HG03442 (cell line): ENCODE data around the gene CNST.
A peak's percentile ranks its signal among the peaks of the same experiment; 100 is the strongest.
"Not testable (repeated sequence)": the region's sequence is repeated elsewhere in the genome, so short reads cannot be mapped to it uniquely, and the experiment has no call there.

Experiments used
- ATAC-seq: cut with Tn5 transposase; IDR thresholded peaks from one replicate; pipeline ENCODE4 v1.9.1; 2021; ENCODE audit warnings: mild to moderate bottlenecking, moderate library complexity; ENCODE audit not compliant: unreplicated experiment

The CNST gene

DNA sequence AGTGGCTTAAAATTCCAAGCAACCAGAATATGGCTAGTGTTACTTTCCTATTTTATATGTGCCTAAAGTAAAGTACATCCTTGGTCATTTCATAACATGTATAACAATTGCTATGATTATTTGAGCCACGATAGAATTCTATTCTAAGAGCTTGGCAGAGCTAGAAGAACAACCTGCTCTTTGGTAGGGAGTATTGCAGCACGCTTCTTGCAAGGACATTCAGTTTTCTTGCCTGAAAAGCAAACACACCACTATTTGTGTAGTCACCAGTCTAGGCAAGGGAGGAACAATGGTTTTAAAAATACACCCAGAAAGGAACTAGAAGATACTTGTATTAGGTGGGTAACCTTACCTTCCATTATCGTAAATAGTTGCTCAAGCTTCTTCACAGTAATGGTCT, 51.5 kb downstream of the CNST start:
- no peak for ATAC-seq

- no peak for ATAC-seq
These were observed 52.1 kb downstream of the CNST start for GRCh38 chr1:246618240-246618808.

DNA sequence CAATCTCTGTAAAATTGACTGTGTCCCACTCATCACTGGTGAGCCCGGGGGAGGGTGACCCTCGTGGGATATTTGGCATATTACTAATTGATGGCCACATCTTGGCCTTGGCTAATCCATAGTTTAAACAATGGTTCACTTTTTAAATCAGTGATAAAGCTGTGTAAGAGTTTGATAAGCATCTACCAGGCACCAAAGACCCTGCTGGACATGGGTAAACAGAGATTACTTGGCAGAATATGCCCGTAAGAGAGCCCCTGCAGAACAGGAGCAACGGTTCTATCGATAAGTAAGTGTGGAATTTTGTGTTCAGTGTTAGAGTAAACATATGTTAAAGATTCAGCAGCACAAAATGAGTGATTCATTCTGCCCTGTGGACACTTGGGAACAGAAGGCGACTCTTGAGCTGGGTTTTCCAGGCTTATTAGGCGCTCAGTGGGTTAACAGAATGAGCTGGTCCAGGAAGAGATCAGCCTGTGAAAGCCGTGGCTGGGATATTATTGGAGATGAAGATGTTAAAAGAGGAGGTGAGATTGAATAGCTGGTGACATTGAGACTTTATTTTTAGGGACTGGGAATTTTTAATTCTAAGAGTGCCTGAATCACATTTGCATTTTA, 55.9 kb downstream of the CNST start:
- ATAC-seq, result no peak

- no peak for ATAC-seq
These were observed 57.8 kb downstream of the CNST start for GRCh38 chr1:246624091-246624490.

DNA sequence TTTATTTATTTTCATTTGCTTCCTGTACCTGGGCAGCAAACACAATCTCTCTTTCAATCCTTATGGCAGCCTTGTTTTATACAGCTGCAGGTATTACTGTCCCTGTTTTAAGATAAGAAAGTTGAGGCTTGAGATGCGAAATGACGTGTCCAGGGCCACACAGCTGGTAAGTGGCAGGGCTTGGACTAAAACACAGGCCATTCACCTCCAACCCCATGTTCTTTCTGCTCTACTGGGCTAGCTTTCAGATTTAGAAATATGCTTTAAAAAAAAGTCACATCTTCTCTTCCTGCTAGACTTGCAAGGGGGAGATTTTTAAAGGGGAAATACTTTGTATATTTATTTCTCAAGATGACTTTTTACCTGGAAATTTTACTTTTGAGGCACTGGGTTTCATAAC, 62.8 kb downstream of the CNST start:
- peak; percentile 91 for ATAC-seq

DNA sequence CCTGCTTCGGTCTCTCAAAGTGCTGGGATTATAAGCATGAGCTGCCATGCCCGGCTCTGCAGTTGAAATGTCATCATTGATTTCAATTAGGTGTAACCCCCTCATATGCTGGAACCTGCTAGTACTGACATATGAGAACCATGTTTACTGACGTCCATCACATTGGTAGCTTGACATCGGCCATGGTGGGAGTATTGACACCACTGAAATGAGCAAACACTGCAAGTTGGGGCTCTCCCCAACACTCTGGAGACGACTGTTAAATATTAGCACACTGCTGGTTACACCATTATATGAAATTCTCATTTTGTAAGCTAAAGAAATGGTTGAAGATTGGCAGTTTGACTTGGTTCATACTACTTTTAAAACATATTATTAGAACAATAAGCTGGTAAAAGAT, 63.7 kb downstream of the CNST start:
- ATAC-seq, result peak; percentile 39

DNA sequence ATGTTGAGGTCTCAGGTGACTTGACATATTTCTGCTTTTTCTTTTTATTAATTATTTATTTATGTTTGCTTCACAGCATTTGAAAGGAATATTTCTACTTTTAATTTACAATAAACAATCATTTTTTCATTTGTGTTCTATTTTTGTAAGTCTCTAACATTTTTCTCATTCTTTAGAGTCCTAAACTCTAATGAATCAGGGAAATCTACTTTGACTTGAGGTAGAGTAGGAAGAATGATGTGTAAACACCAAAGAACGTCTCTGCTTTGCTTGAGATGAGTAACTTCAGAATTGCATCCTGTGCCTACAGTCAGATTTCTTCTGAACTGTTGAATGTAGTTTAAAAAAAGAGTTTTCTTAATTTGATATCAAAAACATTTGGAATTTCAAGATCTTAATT, 65.2 kb downstream of the CNST start:
- no peak for ATAC-seq

GRCh38 chr1:246632281-246633168, 66.3 kb downstream of the CNST start:
- no peak for ATAC-seq

DNA sequence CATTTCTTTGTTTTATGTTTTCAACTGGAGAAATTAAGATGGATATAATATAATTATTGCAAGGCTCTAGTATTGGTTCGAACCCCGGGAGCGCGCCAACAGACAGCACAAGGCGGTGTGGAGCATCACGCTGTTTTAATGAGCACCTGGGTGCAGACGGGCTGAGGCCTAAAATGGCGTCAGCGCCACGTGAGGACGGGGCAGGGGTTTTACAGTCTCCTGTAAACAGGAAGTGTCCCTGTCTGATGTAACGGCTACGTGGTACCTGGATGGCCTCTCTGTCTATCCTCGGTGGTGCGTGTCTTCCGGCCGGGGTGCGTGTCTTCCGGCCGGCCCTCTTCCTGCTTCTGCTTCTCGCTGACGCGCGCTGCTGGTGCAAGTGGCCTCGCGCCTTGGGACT, 68.4 kb downstream of the CNST start:
- ATAC-seq, result not testable (repeated sequence)

GRCh38 chr1:246638941-246639655, 72.8 kb downstream of the CNST start:
- no peak for ATAC-seq

DNA sequence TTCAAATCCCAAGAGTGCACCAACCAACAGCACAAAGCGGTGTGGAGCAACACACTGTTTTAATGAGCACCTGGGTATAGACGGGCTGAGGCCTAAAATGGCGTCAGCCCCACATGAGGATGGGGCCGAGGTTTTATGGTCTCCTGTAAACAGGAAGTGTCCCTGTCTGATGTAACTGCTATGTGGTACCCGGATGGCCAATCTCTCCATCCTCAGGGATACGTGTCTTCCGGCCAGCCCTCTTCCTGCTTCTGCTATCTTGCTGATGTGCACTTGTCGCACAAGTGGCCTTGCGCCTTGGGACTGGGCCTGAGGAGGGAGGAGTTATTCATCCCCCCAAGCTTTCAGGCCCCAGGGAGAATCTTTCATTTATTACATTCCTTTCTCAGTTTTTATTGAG, 73.5 kb downstream of the CNST start:
- no peak for ATAC-seq

GRCh38 chr1:246640747-246641146, 74.5 kb downstream of the CNST start:
- no peak for ATAC-seq

GRCh38 chr1:246641394-246641793, 75.1 kb downstream of the CNST start:
- ATAC-seq, result no peak

DNA sequence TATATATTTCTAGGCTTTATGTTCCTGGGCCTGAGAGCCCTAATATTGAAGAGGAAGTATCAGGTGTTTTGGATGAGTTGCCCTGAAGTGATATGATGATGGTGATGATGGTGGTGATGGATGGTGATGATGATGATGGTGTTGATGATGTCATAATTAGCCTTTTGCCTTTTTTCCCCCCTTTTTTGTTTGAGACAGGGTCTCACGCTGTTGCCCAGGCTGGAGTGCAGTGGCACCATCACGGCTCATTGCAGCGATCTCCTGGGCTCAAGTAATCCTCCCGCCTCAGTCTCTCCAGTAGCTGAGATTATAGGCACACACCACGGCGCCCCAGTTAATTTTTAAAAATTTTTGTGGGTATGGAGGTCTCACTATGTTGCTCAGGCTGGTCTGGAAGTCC, 76.5 kb downstream of the CNST start:
- ATAC-seq, result no peak

DNA sequence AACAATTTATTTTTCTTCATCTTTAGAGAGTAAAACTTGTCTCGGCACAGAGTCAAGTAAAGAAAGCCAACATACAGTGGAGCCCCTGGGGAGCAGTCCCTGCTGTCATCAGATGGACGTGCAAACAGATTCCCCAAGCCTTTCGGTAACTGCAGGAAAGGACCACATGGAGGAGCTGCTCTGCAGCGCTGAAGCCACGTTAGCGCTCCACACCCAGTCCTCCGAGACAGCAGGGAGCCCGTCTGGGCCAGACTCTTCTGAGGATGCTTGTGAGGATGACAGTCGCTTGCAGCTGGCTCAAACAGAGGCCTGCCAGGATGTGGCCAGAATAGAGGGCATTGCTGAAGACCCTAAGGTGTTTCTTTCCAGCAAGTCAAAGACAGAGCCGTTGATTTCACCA, 80.9 kb downstream of the CNST start:
- no peak for ATAC-seq

DNA sequence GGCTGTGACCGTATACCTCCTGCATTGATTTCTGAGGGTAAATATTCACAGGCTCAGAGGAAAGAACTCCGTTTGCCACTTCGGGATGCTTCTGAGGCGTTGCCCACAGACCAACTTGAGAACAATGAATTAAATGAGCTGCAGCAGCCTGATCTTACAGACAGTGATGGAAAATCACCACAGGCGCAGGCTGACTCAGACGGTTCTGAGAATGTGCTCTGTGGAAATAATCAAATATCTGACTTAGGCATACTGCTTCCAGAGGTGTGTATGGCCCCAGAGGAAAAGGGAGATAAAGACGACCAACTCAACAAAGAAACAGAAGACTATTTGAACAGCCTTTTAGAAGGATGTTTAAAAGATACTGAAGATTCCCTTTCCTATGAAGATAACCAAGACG, 81.3 kb downstream of the CNST start:
- ATAC-seq, result no peak

- no peak for ATAC-seq
These were observed 84.9 kb downstream of the CNST start for GRCh38 chr1:246651012-246651695.

DNA sequence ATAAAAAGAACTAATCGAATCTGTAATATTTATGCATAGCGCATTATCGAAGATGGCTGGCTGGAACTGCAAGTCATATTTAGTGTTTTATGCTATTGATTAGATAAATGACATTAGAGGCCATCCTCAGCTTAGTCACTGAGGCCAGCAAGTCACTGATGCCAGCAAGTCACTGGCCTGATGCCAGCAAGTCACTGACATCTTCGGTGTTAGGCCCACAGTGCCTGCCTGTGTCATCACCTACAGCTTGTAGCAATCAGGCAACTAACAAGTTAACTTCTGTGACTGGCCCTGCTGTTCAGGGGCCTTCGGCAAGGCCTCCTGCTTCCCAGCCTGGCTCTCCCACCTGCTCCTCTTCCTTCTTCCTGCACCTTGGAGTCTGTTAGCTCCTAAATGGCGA, 92.3 kb downstream of the CNST start:
- ATAC-seq, result no peak

GRCh38 chr1:246659594-246660140, 93.4 kb downstream of the CNST start:
- no peak for ATAC-seq

DNA sequence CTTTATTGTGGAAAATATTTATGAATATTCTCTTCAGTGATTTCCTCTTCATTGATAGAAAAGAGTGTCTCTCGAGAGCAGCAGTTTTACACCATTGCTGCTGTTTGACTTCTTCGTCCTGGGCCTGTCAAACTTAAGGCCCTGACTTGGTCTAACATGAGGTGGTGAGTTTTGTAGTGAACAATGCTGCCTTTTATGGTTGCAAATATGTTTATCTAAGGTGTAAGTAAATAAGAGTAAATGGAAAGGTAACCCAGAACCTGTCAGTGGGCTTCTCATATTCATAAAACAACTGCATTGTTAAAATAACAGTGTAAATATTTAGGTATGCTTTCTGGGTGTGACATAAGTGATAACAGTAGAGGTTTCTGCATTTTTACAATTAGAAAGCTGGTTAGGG, 95.2 kb downstream of the CNST start:
- ATAC-seq, result no peak

GRCh38 chr1:246667773-246668172, 101.5 kb downstream of the CNST start:
- no peak for ATAC-seq
